Bronchial epithelial cell (primary cell): ENCODE results near the gene FBXW5. TPM values are rescaled to one million over a fixed set of nuclear protein-coding genes. Genes with fewer than 3 reads are reported as not detected.
A peak's percentile ranks its signal among the peaks of the same experiment; 100 is the strongest.

Experiments used
- DNase-seq: peaks from one replicate; pipeline ENCODE4 v3.0.0-alpha.2; 2010; ENCODE audit warnings: low read depth
- FAIRE-seq: peaks from 2 replicates; lab custom pipeline; 2011; peaks lifted over from hg19 to GRCh38; lab: Jason Lieb, UNC
- H3K27me3 ChIP-seq: 2 replicates; pipeline ENCODE4 v1.5.1; 2011; ENCODE audit warnings: low read length; ENCODE audit not compliant: control insufficient read depth, insufficient read depth
- H3K36me3 ChIP-seq: 2 replicates; pipeline ENCODE4 v1.5.1; 2011; ENCODE audit warnings: low read length; ENCODE audit not compliant: control insufficient read depth, insufficient read depth
- H3K4me3 ChIP-seq: 2 replicates; pipeline ENCODE4 v1.5.1; 2011; ENCODE audit warnings: mild to moderate bottlenecking, low read depth, low read length, control low read depth
- CTCF ChIP-seq: IDR thresholded peaks from 2 replicates; pipeline ENCODE4 v1.5.1; 2011; ENCODE audit warnings: mild to moderate bottlenecking, moderate library complexity, low read length, control low read depth, inconsistent platforms; ENCODE audit not compliant: insufficient read depth, severe bottlenecking
- total RNA-seq: library from RNA; depleted of rRNA; stranded (reverse); fragments of >200 nt; gene quantifications from 2 replicates; pipeline ENCODE4 v1.2.1, GENCODE V29; 2014

The FBXW5 gene
- total RNA-seq, 1 donor from 2014 or later = 162 TPM

DNA sequence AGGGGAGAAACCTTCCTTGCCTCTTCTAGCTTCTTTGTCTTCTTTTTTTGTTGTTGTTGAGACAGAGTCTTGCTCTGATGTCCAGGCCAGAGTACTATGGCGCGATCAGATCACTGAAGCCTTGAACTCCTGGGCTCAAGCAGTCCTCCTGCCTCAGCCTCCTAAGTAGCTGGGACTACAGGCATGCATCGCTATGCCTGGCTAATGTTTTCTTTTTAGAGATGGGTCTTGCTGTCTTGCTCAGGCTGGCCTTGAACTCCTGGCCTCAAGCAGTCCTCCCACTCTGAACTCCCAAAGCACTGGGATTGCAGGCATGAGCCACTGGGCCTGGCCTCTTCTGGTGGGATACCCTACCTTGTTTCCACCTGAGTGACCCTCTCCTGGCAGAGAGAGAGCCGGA, 44.3 kb upstream of the FBXW5 start:
- Histone ChIP-seq H3K36me3 (peaks cover 2% of the 10 kb centered on the region), H3K4me3 (no peak overlapping the region), H3K27me3 (peaks cover 9% of the 10 kb centered on the region)
- no peak for TF ChIP-seq CTCF
- DNase-seq (no peak), FAIRE-seq (no peak)

DNA sequence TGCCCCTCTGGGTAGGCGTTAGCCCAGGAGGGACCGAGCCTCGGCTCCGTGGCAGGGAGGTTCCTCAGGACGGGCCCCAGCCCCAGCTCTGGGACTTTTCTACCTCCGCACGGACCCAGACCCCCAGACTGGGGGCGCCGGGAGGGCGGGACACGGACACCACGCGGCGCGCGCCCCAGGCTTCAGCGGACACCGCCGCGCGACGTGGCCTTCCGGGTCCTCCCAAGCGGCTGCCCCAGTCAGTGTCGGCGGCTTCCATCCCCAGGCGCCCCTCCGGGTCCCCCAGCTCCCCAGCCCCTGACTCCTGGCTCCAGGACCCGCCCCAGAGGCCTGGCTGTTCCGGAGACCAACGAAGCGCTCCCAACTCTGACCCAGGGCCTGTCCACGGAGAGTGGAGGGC, 41.3 kb upstream of the FBXW5 start:
- H3K36me3 ChIP-seq = no peaks in the 10 kb centered on the region
- FAIRE-seq (no peak), DNase-seq (no peak)
- peaks cover 10% of the 10 kb centered on the region for H3K27me3 ChIP-seq
- TF ChIP-seq CTCF = no peak
- no peak overlapping the region for H3K4me3 ChIP-seq

DNA sequence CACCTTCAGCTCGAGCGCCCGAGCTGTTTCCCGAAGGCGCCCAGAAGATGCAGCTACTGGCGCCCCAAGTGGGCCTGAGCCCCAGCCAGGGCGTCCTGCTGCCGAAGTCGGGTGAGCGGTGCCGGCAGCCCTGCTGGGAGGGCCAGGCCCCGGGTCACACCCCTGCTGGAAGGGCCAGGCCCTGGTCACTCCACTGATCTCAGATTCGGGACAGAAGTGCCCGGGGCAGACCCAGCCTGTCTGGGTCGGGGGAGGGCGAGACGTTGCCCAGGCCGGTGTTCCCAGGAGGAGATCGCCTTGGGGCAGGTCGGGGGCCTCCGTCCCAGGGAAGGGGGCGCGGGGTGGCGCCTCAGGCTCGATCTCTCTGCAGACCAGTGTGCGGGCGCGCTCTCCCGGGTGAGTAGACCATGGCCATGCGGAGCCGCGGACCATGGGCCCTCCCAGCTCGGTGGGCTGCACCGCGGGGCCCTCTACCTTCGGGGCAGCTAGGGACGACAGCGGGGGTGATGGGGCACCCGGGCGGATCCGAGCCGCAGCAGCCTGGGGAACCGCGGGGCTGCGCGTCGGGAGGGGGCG, 40.6 kb upstream of the FBXW5 start:
- H3K27me3 ChIP-seq = peaks cover 10% of the 10 kb centered on the region
- no peak for DNase-seq
- H3K4me3 ChIP-seq = no peak overlapping the region
- no peak for FAIRE-seq
- H3K36me3 ChIP-seq = no peaks in the 10 kb centered on the region
- no peak for TF ChIP-seq CTCF

DNA sequence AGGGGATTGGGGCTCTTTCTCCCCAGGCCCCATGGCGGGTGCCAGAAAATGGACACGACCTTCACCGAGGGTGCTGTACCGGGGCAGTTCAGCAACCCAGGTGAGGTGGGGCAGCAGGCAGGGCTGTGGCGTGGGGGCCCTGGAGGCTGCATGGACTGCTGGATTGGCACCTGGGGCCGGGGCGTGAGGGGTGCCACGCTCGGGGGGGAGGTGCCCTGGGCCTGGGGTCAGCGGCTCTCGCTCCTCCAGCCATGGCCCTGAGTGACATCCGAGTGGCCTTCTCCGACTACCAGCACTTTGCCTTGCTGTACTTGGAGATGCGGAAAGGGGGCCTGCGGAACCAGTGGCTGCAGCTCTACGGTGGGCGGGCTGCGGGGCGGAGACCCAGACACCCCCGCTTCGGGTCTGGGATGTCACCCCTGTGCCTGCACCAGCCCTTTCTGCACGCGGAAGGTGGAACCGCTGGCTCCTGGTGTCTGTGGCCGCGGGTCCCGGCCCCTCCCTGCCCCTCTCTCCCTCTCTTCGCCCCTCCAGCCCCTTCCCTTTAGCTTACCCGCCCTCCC, 40.0 kb upstream of the FBXW5 start:
- no peak for DNase-seq
- no peak for TF ChIP-seq CTCF
- H3K4me3 ChIP-seq = no peak overlapping the region
- H3K27me3 ChIP-seq = peaks cover 10% of the 10 kb centered on the region
- no peak for FAIRE-seq
- H3K36me3 ChIP-seq = no peaks in the 10 kb centered on the region

DNA sequence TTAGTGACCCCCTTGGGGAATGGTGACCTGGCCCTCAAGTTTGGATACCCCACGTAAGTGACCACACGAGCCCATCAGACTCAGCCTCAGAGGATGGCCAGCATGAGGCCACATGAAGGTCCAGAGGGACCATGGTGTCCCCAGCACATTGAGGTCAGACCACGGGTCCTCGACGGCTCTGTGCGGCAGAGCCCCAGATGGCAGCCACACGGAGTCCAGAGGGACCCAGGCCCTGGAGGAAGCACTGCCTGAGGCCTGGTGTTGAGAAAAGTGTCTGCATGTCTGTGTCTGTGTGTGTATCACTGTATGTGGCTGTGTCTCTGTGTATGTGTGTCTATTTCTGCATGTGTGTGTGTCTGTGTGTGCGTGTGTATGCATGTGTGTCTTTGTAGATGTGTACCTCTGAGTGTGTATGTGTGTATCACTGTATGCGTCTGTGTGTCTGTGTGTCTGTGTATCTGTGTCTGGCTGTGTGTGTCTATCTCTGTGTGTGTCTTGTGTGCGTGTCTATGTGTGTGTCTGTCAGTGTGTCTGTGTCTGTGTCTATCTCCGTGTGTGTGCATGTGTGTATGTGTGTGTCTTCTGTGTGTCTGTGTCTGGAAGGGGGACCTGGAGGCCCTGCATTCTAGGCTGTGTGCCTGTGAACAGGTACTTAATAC, 39.2 kb upstream of the FBXW5 start:
- no peaks in the 10 kb centered on the region for H3K36me3 ChIP-seq
- peaks cover 10% of the 10 kb centered on the region for H3K27me3 ChIP-seq
- FAIRE-seq = peak; percentile 95
- DNase-seq = no peak
- H3K4me3 ChIP-seq = no peak overlapping the region
- TF ChIP-seq CTCF = no peak
